Measurements from ENCODE around the gene PDZD4. TPM values are rescaled to one million over a fixed set of nuclear protein-coding genes. Genes with fewer than 3 reads are reported as not detected.

PDZD4 gene
- polyA plus RNA-seq, 1 of the 3 experiments (the other 2 are of a cell fraction) = 1.9 TPM

GRCh38 chrX:153857348-153857903, 27.1 kb upstream of the PDZD4 start:
- WGBS (ENCODE audit: low lambda C conversion rate) = 22% methylated on average over 2 of the region's 2 CpGs
- H3K36me3 ChIP-seq (replicated peaks in 1 of 2; ENCODE audit: control insufficient read depth in 1 of 2, insufficient read depth in 2 of 2, low read length in 1 of 2) = no peaks in the 10 kb centered on the region
- peaks cover 43% of the 10 kb centered on the region for H3K27me3 ChIP-seq (ENCODE audit: insufficient read depth)
- no peak overlapping the region for H3K9ac ChIP-seq
- no peaks in the 10 kb centered on the region for H3F3A ChIP-seq (replicated peaks; ENCODE audit: insufficient read depth)
- no peaks in the 10 kb centered on the region for H4K20me1 ChIP-seq (ENCODE audit: insufficient read depth)
- TF ChIP-seq GATA2 (CRISPR knock-in tag; IDR thresholded peaks at IDR 0.05) (no peak), CTCF (IDR thresholded peaks at IDR 0.05) (no peak), YY1 (IDR thresholded peaks at IDR 0.05; ENCODE audit: low read depth) (no peak), NFIC (IDR thresholded peaks at IDR 0.05; ENCODE audit: borderline replicate concordance) (no peak), USF1 (IDR thresholded peaks at IDR 0.05; ENCODE audit: borderline replicate concordance, low read depth) (no peak), GABPA (IDR thresholded peaks at IDR 0.05; ENCODE audit: low read depth) (no peak)
- TF ChIP-seq, protein P1, sequence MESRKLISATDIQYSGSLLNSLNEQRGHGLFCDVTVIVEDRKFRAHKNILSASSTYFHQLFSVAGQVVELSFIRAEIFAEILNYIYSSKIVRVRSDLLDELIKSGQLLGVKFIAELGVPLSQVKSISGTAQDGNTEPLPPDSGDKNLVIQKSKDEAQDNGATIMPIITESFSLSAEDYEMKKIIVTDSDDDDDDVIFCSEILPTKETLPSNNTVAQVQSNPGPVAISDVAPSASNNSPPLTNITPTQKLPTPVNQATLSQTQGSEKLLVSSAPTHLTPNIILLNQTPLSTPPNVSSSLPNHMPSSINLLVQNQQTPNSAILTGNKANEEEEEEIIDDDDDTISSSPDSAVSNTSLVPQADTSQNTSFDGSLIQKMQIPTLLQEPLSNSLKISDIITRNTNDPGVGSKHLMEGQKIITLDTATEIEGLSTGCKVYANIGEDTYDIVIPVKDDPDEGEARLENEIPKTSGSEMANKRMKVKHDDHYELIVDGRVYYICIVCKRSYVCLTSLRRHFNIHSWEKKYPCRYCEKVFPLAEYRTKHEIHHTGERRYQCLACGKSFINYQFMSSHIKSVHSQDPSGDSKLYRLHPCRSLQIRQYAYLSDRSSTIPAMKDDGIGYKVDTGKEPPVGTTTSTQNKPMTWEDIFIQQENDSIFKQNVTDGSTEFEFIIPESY (IDR thresholded peaks at IDR 0.05; ENCODE audit: borderline replicate concordance, low read depth) = no peak
- no peak for DNase-seq
- no peak overlapping the region for H2AFZ ChIP-seq (ENCODE audit: low read depth)
- ChIA-PET POLR2A (interaction anchor here (0.6 kb wide), 1 partner anchor 79 kb away, joined by 3 read pairs; no protein-coding TSS in a partner anchor), CTCF (interaction anchor here (1.1 kb wide), 1 partner anchor 11 kb away, joined by 4 read pairs; no protein-coding TSS in a partner anchor)
- no peaks in the 10 kb centered on the region for H3K9me3 ChIP-seq
- no peak overlapping the region for H3K4me2 ChIP-seq
- H3K4me3 ChIP-seq (ENCODE audit: low read depth in 2 of 2, low read length in 1 of 2) = no peak overlapping the region
- no peak overlapping the region for H3K27ac ChIP-seq (ENCODE audit: low read depth in 2 of 2, low read length in 1 of 2)
- H3K9me2 ChIP-seq = no peaks in the 10 kb centered on the region
- H3K79me2 ChIP-seq (ENCODE audit: insufficient read depth) = no peaks in the 10 kb centered on the region
- H3K4me1 ChIP-seq (ENCODE audit: control insufficient read depth in 1 of 2, insufficient read depth in 2 of 2, low read depth in 1 of 2, low read length in 1 of 2) = no peaks in the 10 kb centered on the region

GRCh38 chrX:153854702-153855101, 24.4 kb upstream of the PDZD4 start:
- H3K27me3 ChIP-seq (ENCODE audit: insufficient read depth) = peaks cover 56% of the 10 kb centered on the region
- no peak overlapping the region for H3K4me2 ChIP-seq
- DNase-seq = no peak
- no peaks in the 10 kb centered on the region for H4K20me1 ChIP-seq (ENCODE audit: insufficient read depth)
- H2AFZ ChIP-seq (ENCODE audit: low read depth) = no peak overlapping the region
- H3K4me1 ChIP-seq (ENCODE audit: control insufficient read depth in 1 of 2, insufficient read depth in 2 of 2, low read depth in 1 of 2, low read length in 1 of 2) = no peaks in the 10 kb centered on the region
- H3F3A ChIP-seq (replicated peaks; ENCODE audit: insufficient read depth) = no peaks in the 10 kb centered on the region
- H3K9me3 ChIP-seq = no peaks in the 10 kb centered on the region
- TF ChIP-seq SMC3 (IDR thresholded peaks at IDR 0.05; ENCODE audit: low read depth, low read length) = no peak
- TF ChIP-seq USF1 (IDR thresholded peaks at IDR 0.05; ENCODE audit: borderline replicate concordance, low read depth) = no peak
- no peak for TF ChIP-seq GABPA (IDR thresholded peaks at IDR 0.05; ENCODE audit: low read depth)
- TF ChIP-seq, protein P2, sequence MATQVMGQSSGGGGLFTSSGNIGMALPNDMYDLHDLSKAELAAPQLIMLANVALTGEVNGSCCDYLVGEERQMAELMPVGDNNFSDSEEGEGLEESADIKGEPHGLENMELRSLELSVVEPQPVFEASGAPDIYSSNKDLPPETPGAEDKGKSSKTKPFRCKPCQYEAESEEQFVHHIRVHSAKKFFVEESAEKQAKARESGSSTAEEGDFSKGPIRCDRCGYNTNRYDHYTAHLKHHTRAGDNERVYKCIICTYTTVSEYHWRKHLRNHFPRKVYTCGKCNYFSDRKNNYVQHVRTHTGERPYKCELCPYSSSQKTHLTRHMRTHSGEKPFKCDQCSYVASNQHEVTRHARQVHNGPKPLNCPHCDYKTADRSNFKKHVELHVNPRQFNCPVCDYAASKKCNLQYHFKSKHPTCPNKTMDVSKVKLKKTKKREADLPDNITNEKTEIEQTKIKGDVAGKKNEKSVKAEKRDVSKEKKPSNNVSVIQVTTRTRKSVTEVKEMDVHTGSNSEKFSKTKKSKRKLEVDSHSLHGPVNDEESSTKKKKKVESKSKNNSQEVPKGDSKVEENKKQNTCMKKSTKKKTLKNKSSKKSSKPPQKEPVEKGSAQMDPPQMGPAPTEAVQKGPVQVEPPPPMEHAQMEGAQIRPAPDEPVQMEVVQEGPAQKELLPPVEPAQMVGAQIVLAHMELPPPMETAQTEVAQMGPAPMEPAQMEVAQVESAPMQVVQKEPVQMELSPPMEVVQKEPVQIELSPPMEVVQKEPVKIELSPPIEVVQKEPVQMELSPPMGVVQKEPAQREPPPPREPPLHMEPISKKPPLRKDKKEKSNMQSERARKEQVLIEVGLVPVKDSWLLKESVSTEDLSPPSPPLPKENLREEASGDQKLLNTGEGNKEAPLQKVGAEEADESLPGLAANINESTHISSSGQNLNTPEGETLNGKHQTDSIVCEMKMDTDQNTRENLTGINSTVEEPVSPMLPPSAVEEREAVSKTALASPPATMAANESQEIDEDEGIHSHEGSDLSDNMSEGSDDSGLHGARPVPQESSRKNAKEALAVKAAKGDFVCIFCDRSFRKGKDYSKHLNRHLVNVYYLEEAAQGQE (IDR thresholded peaks at IDR 0.05; ENCODE audit: low read depth, low read length) = no peak
- no peak for TF ChIP-seq POLR2AphosphoS5 (IDR thresholded peaks at IDR 0.05; ENCODE audit: low read depth, low read length)
- no peak for TF ChIP-seq IRF3 (IDR thresholded peaks at IDR 0.05; ENCODE audit: low read depth, low read length)
- TF ChIP-seq TCF12 (IDR thresholded peaks at IDR 0.05) = no peak
- no peaks in the 10 kb centered on the region for H3K9me2 ChIP-seq
- ChIA-PET CTCF (no interaction called here), POLR2A (no interaction called here)
- H3K36me3 ChIP-seq (replicated peaks in 1 of 2; ENCODE audit: control insufficient read depth in 1 of 2, insufficient read depth in 2 of 2, low read length in 1 of 2) = no peaks in the 10 kb centered on the region
- no peak overlapping the region for H3K4me3 ChIP-seq (ENCODE audit: low read depth in 2 of 2, low read length in 1 of 2)
- no peak overlapping the region for H3K9ac ChIP-seq
- H3K27ac ChIP-seq (ENCODE audit: low read depth in 2 of 2, low read length in 1 of 2) = no peak overlapping the region
- H3K79me2 ChIP-seq (ENCODE audit: insufficient read depth) = no peaks in the 10 kb centered on the region
- 50% methylated on average over 8 of the region's 9 CpGs for WGBS (ENCODE audit: low lambda C conversion rate)
